ENCODE data around the gene USP10.

Gene USP10

DNA sequence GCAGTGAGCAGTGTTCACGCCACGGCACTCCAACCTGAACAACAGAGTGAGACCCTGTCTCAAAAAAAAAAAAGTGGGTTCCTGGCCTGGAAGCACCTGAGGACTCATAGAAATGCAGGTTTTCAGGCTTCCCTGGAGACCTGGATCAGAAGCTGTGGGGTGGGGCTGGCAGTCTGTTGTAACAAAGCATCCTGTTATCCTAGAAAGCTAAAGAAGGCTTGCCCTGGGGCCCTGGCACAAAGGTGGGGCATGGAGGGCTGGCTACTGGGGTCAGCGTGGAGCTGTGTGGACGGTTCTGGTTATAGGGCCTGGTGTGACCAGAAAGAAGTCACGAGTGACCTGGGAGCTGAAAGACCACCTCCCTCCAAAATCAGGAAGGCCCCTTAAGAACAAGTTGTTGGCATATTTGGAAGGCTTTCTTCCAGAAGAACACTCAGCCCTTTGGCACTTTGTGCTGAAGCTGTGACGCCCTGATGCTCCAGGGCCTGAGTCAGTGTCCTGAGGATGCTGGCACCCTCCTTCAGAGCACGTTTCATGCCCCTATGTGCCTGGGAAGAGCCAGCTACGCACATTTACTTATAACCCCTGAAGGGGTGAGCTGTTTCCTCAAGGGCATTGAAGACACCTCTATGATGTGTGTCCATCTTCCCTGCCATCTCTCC is 126.2 kb downstream of the USP10 start:
- Histone ChIP-seq H3K79me1 (replicated peaks; ENCODE audit: low read length, poor library complexity, severe bottlenecking) (no peaks in the 10 kb centered on the region), H4K91ac (ENCODE audit: low read length) (peak overlapping the region; percentile 93), H2BK12ac (ENCODE audit: low read length in 2 of 2) (peak overlapping the region; percentile 88 to 93), H2BK15ac (ENCODE audit: low read depth, poor library complexity, severe bottlenecking) (peak overlapping the region; percentile 61), H3K27ac (ENCODE audit: low read length, poor library complexity, severe bottlenecking) (no peak overlapping the region), H2AFZ (ENCODE audit: low read depth, low read length) (no peak overlapping the region), H3K4me2 (ENCODE audit: low read length, poor library complexity, severe bottlenecking) (no peak overlapping the region), H3K9ac (ENCODE audit: low read length) (peak overlapping the region; percentile 67), H3K4ac (ENCODE audit: low read depth in 1 of 2, low read length in 2 of 2) (peak overlapping the region; percentile 29 to 80), H3K27me3 (ENCODE audit: control insufficient read depth in 1 of 2, insufficient read depth in 1 of 2, low read length in 2 of 2) (peaks cover 0 to 3% of the 10 kb centered on the region in 2 experiments), H3K9me3 (ENCODE audit: control insufficient read depth, low read length) (no peaks in the 10 kb centered on the region), H3K23ac (ENCODE audit: low read length in 2 of 2) (no peak overlapping the region), H3K18ac (ENCODE audit: low read depth in 1 of 2, low read length in 2 of 2) (peak overlapping the region; percentile 37 to 92), H3K4me3 (ENCODE audit: insufficient read depth in 1 of 2, low read depth in 1 of 2, low read length in 2 of 2) (peak overlapping the region in 1 of 2 experiments; percentile 36), H2BK5ac (ENCODE audit: low read depth, low read length, poor library complexity, severe bottlenecking) (no peak overlapping the region), H3K36me3 (ENCODE audit: control insufficient read depth in 1 of 2, insufficient read depth in 2 of 2, low read depth in 1 of 2, low read length in 2 of 2) (no peaks in the 10 kb centered on the region), H3K14ac (ENCODE audit: low read length in 2 of 2) (no peak overlapping the region), H4K8ac (ENCODE audit: low read length) (peak overlapping the region; percentile 86), H2AK5ac (ENCODE audit: low read length, severe bottlenecking) (no peak overlapping the region), H3K4me1 (ENCODE audit: control insufficient read depth, insufficient read depth, low read depth, low read length) (peaks cover 17% of the 10 kb centered on the region), H2BK120ac (ENCODE audit: low read depth, low read length) (peak overlapping the region; percentile 54)
- DNase-seq = no peak
- WGBS = 89% methylated on average over 8 of the region's 8 CpGs

DNA sequence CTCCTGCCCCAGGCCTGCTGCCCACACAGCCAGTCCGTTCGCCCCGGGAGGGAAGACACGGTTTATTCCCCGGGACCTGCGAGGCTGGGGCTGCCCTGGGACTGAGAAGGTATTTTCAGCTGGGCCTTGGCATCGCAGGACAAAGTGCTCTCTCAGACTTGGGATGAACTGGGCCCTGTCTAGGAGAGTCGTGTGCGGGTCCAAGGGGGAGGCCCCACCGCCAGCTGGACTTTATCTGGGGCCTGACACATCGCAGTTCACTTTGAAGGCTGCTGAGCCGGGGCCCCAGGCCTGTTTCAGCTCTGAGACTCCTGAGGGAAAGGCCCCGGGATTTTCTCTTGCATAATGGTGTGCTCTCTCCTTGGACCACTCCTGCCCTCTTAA is 126.8 kb downstream of the USP10 start:
- H3K4me2 ChIP-seq (ENCODE audit: low read length, poor library complexity, severe bottlenecking) = no peak overlapping the region
- WGBS = 47% methylated on average over 13 of the region's 13 CpGs
- peak overlapping the region in 1 of 2 experiments; percentile 36 for H3K4me3 ChIP-seq (ENCODE audit: insufficient read depth in 1 of 2, low read depth in 1 of 2, low read length in 2 of 2)
- peak overlapping the region; percentile 88 to 93 for H2BK12ac ChIP-seq (ENCODE audit: low read length in 2 of 2)
- H3K36me3 ChIP-seq (ENCODE audit: control insufficient read depth in 1 of 2, insufficient read depth in 2 of 2, low read depth in 1 of 2, low read length in 2 of 2) = no peaks in the 10 kb centered on the region
- H3K27ac ChIP-seq (ENCODE audit: low read length, poor library complexity, severe bottlenecking) = no peak overlapping the region
- no peak overlapping the region for H2BK5ac ChIP-seq (ENCODE audit: low read depth, low read length, poor library complexity, severe bottlenecking)
- H3K79me1 ChIP-seq (replicated peaks; ENCODE audit: low read length, poor library complexity, severe bottlenecking) = no peaks in the 10 kb centered on the region
- no peaks in the 10 kb centered on the region for H3K9me3 ChIP-seq (ENCODE audit: control insufficient read depth, low read length)
- no peak overlapping the region for H3K14ac ChIP-seq (ENCODE audit: low read length in 2 of 2)
- peak overlapping the region; percentile 54 for H2BK120ac ChIP-seq (ENCODE audit: low read depth, low read length)
- peak overlapping the region; percentile 67 for H3K9ac ChIP-seq (ENCODE audit: low read length)
- H3K4ac ChIP-seq (ENCODE audit: low read depth in 1 of 2, low read length in 2 of 2) = peak overlapping the region; percentile 29 to 80
- H4K91ac ChIP-seq (ENCODE audit: low read length) = peak overlapping the region; percentile 93
- no peak overlapping the region for H3K23ac ChIP-seq (ENCODE audit: low read length in 2 of 2)
- H4K8ac ChIP-seq (ENCODE audit: low read length) = peak overlapping the region; percentile 86
- H2BK15ac ChIP-seq (ENCODE audit: low read depth, poor library complexity, severe bottlenecking) = peak overlapping the region; percentile 61
- H2AFZ ChIP-seq (ENCODE audit: low read depth, low read length) = no peak overlapping the region
- H3K27me3 ChIP-seq (ENCODE audit: control insufficient read depth in 1 of 2, insufficient read depth in 1 of 2, low read length in 2 of 2) = no peaks in the 10 kb centered on the region
- H3K18ac ChIP-seq (ENCODE audit: low read depth in 1 of 2, low read length in 2 of 2) = peak overlapping the region; percentile 37 to 92
- peak; percentile 93 for DNase-seq
- no peak overlapping the region for H2AK5ac ChIP-seq (ENCODE audit: low read length, severe bottlenecking)
- peaks cover 18% of the 10 kb centered on the region for H3K4me1 ChIP-seq (ENCODE audit: control insufficient read depth, insufficient read depth, low read depth, low read length)

- Histone ChIP-seq H2BK12ac (ENCODE audit: low read length in 2 of 2) (peak overlapping the region; percentile 49 to 69), H3K27ac (ENCODE audit: low read length, poor library complexity, severe bottlenecking) (no peak overlapping the region), H2BK15ac (ENCODE audit: low read depth, poor library complexity, severe bottlenecking) (no peak overlapping the region), H3K36me3 (ENCODE audit: control insufficient read depth in 1 of 2, insufficient read depth in 2 of 2, low read depth in 1 of 2, low read length in 2 of 2) (no peaks in the 10 kb centered on the region), H3K4ac (ENCODE audit: low read depth in 1 of 2, low read length in 2 of 2) (peak overlapping the region in 1 of 2 experiments; percentile 9), H4K91ac (ENCODE audit: low read length) (peak overlapping the region; percentile 30), H3K79me1 (replicated peaks; ENCODE audit: low read length, poor library complexity, severe bottlenecking) (no peaks in the 10 kb centered on the region), H3K18ac (ENCODE audit: low read depth in 1 of 2, low read length in 2 of 2) (peak overlapping the region; percentile 67 to 82), H3K9ac (ENCODE audit: low read length) (no peak overlapping the region), H4K8ac (ENCODE audit: low read length) (peak overlapping the region; percentile 91), H2AFZ (ENCODE audit: low read depth, low read length) (peak overlapping the region; percentile 29), H3K9me3 (ENCODE audit: control insufficient read depth, low read length) (no peaks in the 10 kb centered on the region), H2BK120ac (ENCODE audit: low read depth, low read length) (peak overlapping the region; percentile 96), H2BK5ac (ENCODE audit: low read depth, low read length, poor library complexity, severe bottlenecking) (no peak overlapping the region), H3K4me2 (ENCODE audit: low read length, poor library complexity, severe bottlenecking) (no peak overlapping the region), H3K27me3 (ENCODE audit: control insufficient read depth in 1 of 2, insufficient read depth in 1 of 2, low read length in 2 of 2) (no peaks in the 10 kb centered on the region), H3K23ac (ENCODE audit: low read length in 2 of 2) (no peak overlapping the region), H3K4me1 (ENCODE audit: control insufficient read depth, insufficient read depth, low read depth, low read length) (peaks cover 17% of the 10 kb centered on the region), H3K14ac (ENCODE audit: low read length in 2 of 2) (no peak overlapping the region), H2AK5ac (ENCODE audit: low read length, severe bottlenecking) (peak overlapping the region; percentile 20), H3K4me3 (ENCODE audit: insufficient read depth in 1 of 2, low read depth in 1 of 2, low read length in 2 of 2) (no peak overlapping the region)
- 19% methylated on average over 16 of the region's 16 CpGs for WGBS
- DNase-seq = peak; percentile 91
These were observed 127.4 kb downstream of the USP10 start for GRCh38 chr16:84827131-84827574.

DNA sequence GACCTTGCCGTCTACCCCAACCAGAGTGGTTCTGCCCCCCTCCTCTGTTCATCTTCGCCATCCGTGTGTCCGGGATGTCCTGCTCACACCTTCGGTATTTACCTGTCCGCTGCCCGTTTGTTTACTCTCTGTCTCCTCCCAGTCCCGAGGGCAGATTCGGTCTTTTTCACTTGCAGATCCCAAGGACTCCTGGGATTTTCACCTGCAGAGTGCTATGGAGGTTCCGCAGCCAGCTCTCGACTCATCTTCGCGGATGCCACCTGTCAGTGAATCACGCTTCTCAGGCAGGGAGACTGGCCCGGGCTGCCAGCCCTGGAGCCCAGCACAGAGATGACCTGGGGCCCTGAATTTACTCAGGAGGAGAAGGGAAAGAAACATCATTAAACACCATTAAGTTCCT is 128.1 kb downstream of the USP10 start:
- Histone ChIP-seq H4K8ac (ENCODE audit: low read length) (peak overlapping the region; percentile 79), H3K27ac (ENCODE audit: low read length, poor library complexity, severe bottlenecking) (no peak overlapping the region), H4K91ac (ENCODE audit: low read length) (peak overlapping the region; percentile 84), H2BK120ac (ENCODE audit: low read depth, low read length) (no peak overlapping the region), H2BK12ac (ENCODE audit: low read length in 2 of 2) (peak overlapping the region; percentile 52 to 70), H3K14ac (ENCODE audit: low read length in 2 of 2) (peak overlapping the region in 1 of 2 experiments; percentile 53), H3K4me3 (ENCODE audit: insufficient read depth in 1 of 2, low read depth in 1 of 2, low read length in 2 of 2) (no peak overlapping the region), H3K9me3 (ENCODE audit: control insufficient read depth, low read length) (no peaks in the 10 kb centered on the region), H3K23ac (ENCODE audit: low read length in 2 of 2) (no peak overlapping the region), H3K27me3 (ENCODE audit: control insufficient read depth in 1 of 2, insufficient read depth in 1 of 2, low read length in 2 of 2) (no peaks in the 10 kb centered on the region), H3K4me1 (ENCODE audit: control insufficient read depth, insufficient read depth, low read depth, low read length) (peaks cover 25% of the 10 kb centered on the region), H3K4me2 (ENCODE audit: low read length, poor library complexity, severe bottlenecking) (no peak overlapping the region), H2BK5ac (ENCODE audit: low read depth, low read length, poor library complexity, severe bottlenecking) (no peak overlapping the region), H3K9ac (ENCODE audit: low read length) (no peak overlapping the region), H3K4ac (ENCODE audit: low read depth in 1 of 2, low read length in 2 of 2) (peak overlapping the region in 1 of 2 experiments; percentile 24), H3K36me3 (ENCODE audit: control insufficient read depth in 1 of 2, insufficient read depth in 2 of 2, low read depth in 1 of 2, low read length in 2 of 2) (no peaks in the 10 kb centered on the region), H2BK15ac (ENCODE audit: low read depth, poor library complexity, severe bottlenecking) (peak overlapping the region; percentile 54), H3K79me1 (replicated peaks; ENCODE audit: low read length, poor library complexity, severe bottlenecking) (no peaks in the 10 kb centered on the region), H2AFZ (ENCODE audit: low read depth, low read length) (no peak overlapping the region), H2AK5ac (ENCODE audit: low read length, severe bottlenecking) (peak overlapping the region; percentile 29), H3K18ac (ENCODE audit: low read depth in 1 of 2, low read length in 2 of 2) (peak overlapping the region; percentile 50 to 52)
- DNase-seq = no peak
- WGBS = 94% methylated on average over 15 of the region's 15 CpGs

Data from mesenchymal stem cell (in vitro differentiated cells and primary cell).